Measurements from ENCODE around the gene WRAP53. TPM values are rescaled to one million over a fixed set of nuclear protein-coding genes. Genes with fewer than 3 reads are reported as not detected.

WRAP53 gene
- total and polyA plus RNA-seq, 10 of the 15 experiments (the other 5 are each of a cell fraction or from before 2014, with no cell fraction given): 1.9 to 42.0 (median 21.9) TPM

GRCh38 chr17:7685533-7686221, 2.6 kb upstream of the WRAP53 start:
- in situ Hi-C loops (cut with MboI): no loop called here
- H3K36me3 ChIP-seq (ENCODE audit: control insufficient read depth in 2 of 2, insufficient read depth in 2 of 2, low read length in 1 of 2): peaks cover 0 to 9% of the 10 kb centered on the region in 2 experiments; a peak in 1 of 4 replicates
- peak overlapping the region; percentile 30 for H3K4me2 ChIP-seq (ENCODE audit: control insufficient read depth, insufficient read depth)
- ChIA-PET POLR2A (interaction anchor here (0.6 to 4.3 kb wide), 20 partner anchors 21 to 1246 kb away, joined by 3 to 35 read pairs (median 6); partner anchors contain the start of genes ACAP1, CYB5D1, FXR2 and MPDU1), RAD21 (ENCODE audit: unreplicated experiment) (interaction anchor here (0.6 to 4.0 kb wide), 7 partner anchors 51 to 330 kb away, joined by 3 to 43 read pairs (median 21); partner anchors contain the start of genes MPDU1, SAT2 and SENP3), SMC1A (ENCODE audit: uncharacterized antibody, unreplicated experiment) (interaction anchor here (0.7 to 5.1 kb wide), 8 partner anchors 53 to 615 kb away, joined by 3 to 42 read pairs (median 4); partner anchors contain the start of genes MPDU1 and SENP3), CTCF (interaction anchor here (0.6 to 6.4 kb wide), 13 partner anchors 13 to 331 kb away, joined by 3 to 128 read pairs (median 10); partner anchors contain the start of genes FXR2, MPDU1, SAT2 and SHBG)
- peak overlapping the region; percentile 100 for H3K9ac ChIP-seq (ENCODE audit: control insufficient read depth, insufficient read depth, low read length)
- no peaks in the 10 kb centered on the region for H3K9me3 ChIP-seq (replicated peaks; ENCODE audit: control insufficient read depth, insufficient read depth, low read length)
- peak overlapping the region; percentile 92 for H3K4me3 ChIP-seq
- H2AFZ ChIP-seq (ENCODE audit: control insufficient read depth, low read depth, low read length): peak overlapping the region; percentile 59
- peak; percentile 81 for FAIRE-seq
- no peaks in the 10 kb centered on the region for H3K27me3 ChIP-seq (replicated peaks in 1 of 2; ENCODE audit: control insufficient read depth in 2 of 2, insufficient read depth in 2 of 2, low read length in 1 of 2)
- DNase-seq (ENCODE audit: low read depth, low spot score): no peak
- peak overlapping the region; percentile 100 for H3K27ac ChIP-seq (ENCODE audit: control insufficient read depth, insufficient read depth)
- BruUV-seq (replicated peaks): no TSS peak
- H3K79me2 ChIP-seq (ENCODE audit: control insufficient read depth, insufficient read depth, low read length): peaks cover 62% of the 10 kb centered on the region
- no peaks in the 10 kb centered on the region for H4K20me1 ChIP-seq (ENCODE audit: control insufficient read depth, insufficient read depth)
- intact Hi-C loops (cut with micrococcal nuclease; ENCODE audit: unreplicated experiment): loop anchor here (5.0 to 10.0 kb wide), 5 partner anchors 73 to 381 kb away; partner anchors contain the start of genes CYB5D1, EIF5A, FXR2 and NAA38
- WGBS (ENCODE audit: insufficient coverage, insufficient replicate concordance, low lambda C conversion rate, missing lambda C conversion rate): 2% methylated on average over 44 of the region's 44 CpGs
- peaks cover 12% of the 10 kb centered on the region for H3K4me1 ChIP-seq (ENCODE audit: control insufficient read depth, insufficient read depth, low read length)
- peak; percentile 75 for ATAC-seq
- no peak for TF ChIP-seq RB1 (IDR thresholded peaks at IDR 0.05; ENCODE audit: borderline replicate concordance)
- TF ChIP-seq RELA (IDR thresholded peaks at IDR 0.05; ENCODE audit: borderline replicate concordance, partially characterized antibody): no peak
- TF ChIP-seq STAT1 (conservative IDR thresholded peaks at IDR 0.05): no peak
- TF ChIP-seq MTA2 (IDR thresholded peaks at IDR 0.05; ENCODE audit: low read depth): no peak
- TF ChIP-seq IKZF2 (IDR thresholded peaks at IDR 0.05): peak; percentile 65 to 71; a peak in 3 of 4 replicates
- peak; percentile 68; the same call in 1 of the 2 replicates for TF ChIP-seq TAF1 (IDR thresholded peaks at IDR 0.05; ENCODE audit: borderline replicate concordance, low read depth, low read length)
- no peak for TF ChIP-seq HDAC6 (IDR thresholded peaks at IDR 0.05; ENCODE audit: unreplicated experiment)
- TF ChIP-seq PKNOX1 (IDR thresholded peaks at IDR 0.05): no peak
- TF ChIP-seq EZH2 (IDR thresholded peaks at IDR 0.05; ENCODE audit: borderline replicate concordance, control insufficient read depth, low read depth, low read length): no peak
- TF ChIP-seq E4F1 (IDR thresholded peaks at IDR 0.05; ENCODE audit: borderline replicate concordance, partially characterized antibody): no peak
- TF ChIP-seq PBX3 (IDR thresholded peaks at IDR 0.05; ENCODE audit: insufficient replicate concordance, low read depth, low read length): no peak
- 0 out of 2 replicates have a peak, but pooled peaks have one; percentile 14 for TF ChIP-seq FOXM1 (IDR thresholded peaks at IDR 0.05; ENCODE audit: low read depth, low read length)
- TF ChIP-seq CTCF (IDR thresholded peaks at IDR 0.05 in 2 of 3, conservative IDR thresholded peaks at IDR 0.05 in 1 of 3; ENCODE audit: control insufficient read depth in 2 of 3, extremely low read depth in 1 of 3, insufficient read depth in 1 of 3, low read depth in 3 of 3, low read length in 3 of 3): no peak
- no peak for TF ChIP-seq ZSCAN29 (IDR thresholded peaks at IDR 0.05)
- no peak for TF ChIP-seq BHLHE40 (IDR thresholded peaks at IDR 0.05; ENCODE audit: borderline replicate concordance in 1 of 2, low read depth in 2 of 2, low read length in 1 of 2)
